Measurements from ENCODE around the gene LRRTM3.

GRCh38 chr10:66983475-66983818 lies 57.6 kb downstream of the LRRTM3 start:
- TF ChIP-seq CTCF (IDR thresholded peaks at IDR 0.05), result no peak
- no peak for TF ChIP-seq ZFX (IDR thresholded peaks at IDR 0.05; ENCODE audit: borderline replicate concordance)

Measured in 22Rv1 (cell line).